Neural cell (in vitro differentiated cells): ENCODE measurements around the gene GRPEL2. TPM values are rescaled to one million over a fixed set of nuclear protein-coding genes. Genes with fewer than 3 reads are reported as not detected.

Experiments
- H2AFZ ChIP-seq: fragments of 200-600, 300-800 bp; sonication (generic), shearing (Covaris generic); 2 replicates; pipeline ENCODE4 v1.6.0; 2014; ENCODE audit warnings: low read depth, mild to moderate bottlenecking, antibody characterized with exemption, low read length, moderate library complexity
- H3F3A ChIP-seq: fragments of 200-600 bp; shearing (Covaris generic); 2 replicates; pipeline ENCODE4 v1.6.1; 2016; ENCODE audit warnings: mild to moderate bottlenecking, moderate library complexity, mixed read lengths, antibody characterized with exemption, low read length; ENCODE audit not compliant: insufficient read depth, poor library complexity, severe bottlenecking
- H3K27ac ChIP-seq: fragments of 200-600, 300-800 bp; sonication (generic), shearing (Covaris generic); 2 replicates; pipeline ENCODE4 v1.5.1; 2014; ENCODE audit warnings: mild to moderate bottlenecking, low read length, moderate library complexity
- H3K27me3 ChIP-seq: fragments of 300-800, 200-600 bp; sonication (generic), shearing (Covaris generic); 2 replicates; pipeline ENCODE4 v1.6.0; 2014; ENCODE audit warnings: mild to moderate bottlenecking, low read depth, low read length, moderate library complexity; ENCODE audit not compliant: insufficient read depth
- H3K36me3 ChIP-seq: fragments of 300-800, 200-600 bp; sonication (generic), shearing (Covaris generic); 2 replicates; pipeline ENCODE4 v1.5.1; 2014; ENCODE audit warnings: mild to moderate bottlenecking, antibody characterized with exemption, low read length, moderate library complexity; ENCODE audit not compliant: insufficient read depth
- H3K4me2 ChIP-seq: fragments of 300-800, 200-600 bp; sonication (generic), shearing (Covaris generic); 2 replicates; pipeline ENCODE4 v1.6.0; 2014; ENCODE audit warnings: mild to moderate bottlenecking, low read length
- H3K4me3 ChIP-seq: fragments of 300-800, 200-600 bp; sonication (generic), shearing (Covaris generic); 2 replicates; pipeline ENCODE4 v1.5.1; 2014; ENCODE audit warnings: mild to moderate bottlenecking, low read length, moderate library complexity
- H3K79me2 ChIP-seq: fragments of 200-600 bp; shearing (Covaris generic); replicated peaks from 2 replicates; pipeline ENCODE4 v1.6.0; 2014; ENCODE audit warnings: mild to moderate bottlenecking, low read length, moderate library complexity; ENCODE audit not compliant: insufficient read depth
- H3K9ac ChIP-seq: fragments of 300-800, 200-600 bp; sonication (generic), shearing (Covaris generic); 2 replicates; pipeline ENCODE4 v1.6.1; 2016; ENCODE audit warnings: mild to moderate bottlenecking, low read length, mixed read lengths
- H3K9me2 ChIP-seq: fragments of 200-600 bp; shearing (Covaris generic); 2 replicates; pipeline ENCODE4 v1.6.1; 2016; ENCODE audit warnings: mild to moderate bottlenecking, low read length, mixed read lengths; ENCODE audit not compliant: insufficient read depth
- H3K9me3 ChIP-seq: fragments of 200-600, 300-800 bp; sonication (generic), shearing (Covaris generic); 2 replicates; pipeline ENCODE4 v1.6.1; 2016; ENCODE audit warnings: mild to moderate bottlenecking, mixed run types, low read length, moderate library complexity, mixed read lengths
- H4K20me1 ChIP-seq: fragments of 200-600 bp; shearing (Covaris generic); 2 replicates; pipeline ENCODE4 v1.6.1; 2016; ENCODE audit warnings: mild to moderate bottlenecking, mixed run types; ENCODE audit not compliant: insufficient read depth
- CTCF ChIP-seq: fragments of 450-650 bp; IDR thresholded peaks from 2 replicates; pipeline ENCODE4 v1.5.1; 2014; ENCODE audit warnings: antibody characterized with exemption, mild to moderate bottlenecking, moderate library complexity; ENCODE audit not compliant: poor library complexity, severe bottlenecking
- EP300 ChIP-seq: fragments of 450-650 bp; conservative IDR thresholded peaks from 2 replicates; pipeline ENCODE4 v1.6.1; 2014; ENCODE audit warnings: antibody characterized with exemption, mild to moderate bottlenecking, moderate library complexity; ENCODE audit not compliant: poor library complexity, severe bottlenecking
- EZH2 ChIP-seq: fragments of 200-600, 300-800 bp; shearing (Covaris generic), sonication (generic); IDR thresholded peaks from 2 replicates; pipeline ENCODE4 v1.6.1; 2014; ENCODE audit warnings: antibody characterized with exemption, low read length, borderline replicate concordance, mild to moderate bottlenecking; ENCODE audit not compliant: insufficient read depth, poor library complexity, severe bottlenecking
- MXI1 ChIP-seq: fragments of 450-650 bp; conservative IDR thresholded peaks from 2 replicates; pipeline ENCODE4 v1.6.1; 2014; ENCODE audit warnings: antibody characterized with exemption, mild to moderate bottlenecking; ENCODE audit not compliant: poor library complexity, severe bottlenecking
- POLR2AphosphoS5 ChIP-seq: IDR thresholded peaks from 2 replicates; pipeline ENCODE4 v1.6.1; 2012
- RAD21 ChIP-seq: fragments of 450-650 bp; conservative IDR thresholded peaks from 2 replicates; pipeline ENCODE4 v1.6.1; 2014; ENCODE audit warnings: antibody characterized with exemption, mild to moderate bottlenecking, moderate library complexity
- REST ChIP-seq: IDR thresholded peaks from 2 replicates; pipeline ENCODE4 v1.6.1; 2012; ENCODE audit warnings: borderline replicate concordance
- SMC3 ChIP-seq: fragments of 450-650 bp; conservative IDR thresholded peaks from 2 replicates; pipeline ENCODE4 v1.6.1; 2014; ENCODE audit warnings: antibody characterized with exemption, mild to moderate bottlenecking, moderate library complexity; ENCODE audit not compliant: poor library complexity
- TAF1 ChIP-seq: IDR thresholded peaks from 2 replicates; pipeline ENCODE4 v1.6.1; 2012; ENCODE audit warnings: low read depth
- polyA plus RNA-seq: library from polyadenylated mRNA; depleted of rRNA; stranded (reverse); fragments of >200 nt; gene quantifications from 2 replicates; pipeline ENCODE4 v1.2.3, GENCODE V29; 2014

GRPEL2 gene
- polyA plus RNA-seq, 1 donor from 2014 or later: 19.3 TPM

- Histone ChIP-seq H3K27ac (no peak overlapping the region), H3K9ac (no peak overlapping the region), H4K20me1 (no peaks in the 10 kb centered on the region), H3F3A (no peaks in the 10 kb centered on the region), H2AFZ (no peak overlapping the region), H3K27me3 (no peaks in the 10 kb centered on the region), H3K9me3 (no peaks in the 10 kb centered on the region), H3K79me2 (no peaks in the 10 kb centered on the region), H3K4me3 (no peak overlapping the region), H3K9me2 (no peaks in the 10 kb centered on the region), H3K36me3 (no peaks in the 10 kb centered on the region), H3K4me2 (no peak overlapping the region)
- no peak for TF ChIP-seq CTCF
- no peak for TF ChIP-seq EZH2
- TF ChIP-seq RAD21: no peak
- no peak for TF ChIP-seq MXI1
- no peak for TF ChIP-seq POLR2AphosphoS5
- TF ChIP-seq TAF1: no peak
- TF ChIP-seq SMC3: no peak
- no peak for TF ChIP-seq EP300
- no peak for TF ChIP-seq REST
Observed at GRCh38 chr5:149325166-149325735, 20.0 kb upstream of the GRPEL2 start.

- no peaks in the 10 kb centered on the region for H3K9me2 ChIP-seq
- TF ChIP-seq REST (no peak), EZH2 (no peak), EP300 (no peak), MXI1 (no peak), POLR2AphosphoS5 (no peak)
- H3K9me3 ChIP-seq: no peaks in the 10 kb centered on the region
- no peaks in the 10 kb centered on the region for H4K20me1 ChIP-seq
- H3K79me2 ChIP-seq: no peaks in the 10 kb centered on the region
- no peaks in the 10 kb centered on the region for H3K36me3 ChIP-seq
- H3K27me3 ChIP-seq: no peaks in the 10 kb centered on the region
- no peak overlapping the region for H3K4me3 ChIP-seq
- no peak overlapping the region for H3K27ac ChIP-seq
- H2AFZ ChIP-seq: no peak overlapping the region
- no peak overlapping the region for H3K9ac ChIP-seq
- no peaks in the 10 kb centered on the region for H3F3A ChIP-seq
- no peak overlapping the region for H3K4me2 ChIP-seq
Observed at GRCh38 chr5:149325894-149326293, 19.4 kb upstream of the GRPEL2 start.
